Naive thymus-derived CD8-positive, alpha-beta T cell (primary cell): ENCODE measurements around the gene PRMT9. TPM values are rescaled to one million over a fixed set of nuclear protein-coding genes. Genes with fewer than 3 reads are reported as not detected.

Experiments used
- polyA plus RNA-seq, 3 donors: library from polyadenylated mRNA; unstranded; fragments of 300-500 nt; fragmentation: Illumina TruSeq; gene quantifications; one replicate each; pipeline ENCODE4 v1.2.3, GENCODE V29; 2021
- total RNA-seq, 8 experiments: library from RNA in 2 of 8; stranded (reverse) in 2 of 8; gene quantifications; one replicate each; pipeline ENCODE4 v1.2.3 and lab custom pipeline; 2021 to 2026

The PRMT9 gene
- total and polyA plus RNA-seq, 5 experiments from 2014 or later, result 4.6 to 13.3 (median 5.8) TPM

Other genes starting within 250 kb of the PRMT9 start
- gene EDNRA, start 203.1 kb downstream of the PRMT9 start, total RNA-seq, result not detected
- not detected for gene EDNRA, start 203.1 kb downstream of the PRMT9 start, polyA plus RNA-seq
- 10 to 100 TPM; 21.8 to 27.9 TPM for gene TMEM184C, start 66.8 kb downstream of the PRMT9 start, total RNA-seq
- gene TMEM184C, start 66.8 kb downstream of the PRMT9 start, polyA plus RNA-seq, result 10 to 100 TPM; 12.6 to 27.9 (median 16.6) TPM
- 1 to 10 TPM; 6.4 TPM for gene ARHGAP10, start 47.9 kb upstream of the PRMT9 start, total RNA-seq
- 10 to 100 TPM in 2 of 3 donors, 1 to 10 TPM in 1; 7.4 to 16.4 (median 12.5) TPM for gene ARHGAP10, start 47.9 kb upstream of the PRMT9 start, polyA plus RNA-seq